KBM-7 (cell line): ENCODE measurements around the gene EPS8L1.
"Not testable (repeated sequence)": the region's sequence is repeated elsewhere in the genome, so short reads cannot be mapped to it uniquely, and the experiment has no call there.

Experiments used
- DNase-seq: peaks from one replicate; pipeline ENCODE4 v3.0.0-alpha.2; 2015
- in situ Hi-C: fragments of 300-500 bp; cut with MboI; formaldehyde crosslinking; loops from 2 replicates; pipeline ENCODE4 v1.14.3; 2020; ENCODE audit warnings: low sequenced_read_pairs, low pct_unique_long_range_greater_than_20kb, mixed read lengths

Gene EPS8L1

GRCh38 chr19:55075371-55075998, at the start of gene EPS8L1:
TSS of gene EPS8L1 (plus strand) at chr19:55075869. CDS start at chr19:55076445, 576 bp downstream.
- no peak for DNase-seq
- in situ Hi-C loops = no loop called here

- DNase-seq = not testable (repeated sequence)
Measured at GRCh38 chr19:55027140-55027471, 48.6 kb upstream of the EPS8L1 start.

GRCh38 chr19:55027472-55028337, 48.0 kb upstream of the EPS8L1 start:
- in situ Hi-C loops = no loop called here
- peak; percentile 34 for DNase-seq

More at GRCh38 chr19:55027140-55027471, 48.6 kb upstream of the EPS8L1 start:
- in situ Hi-C loops = not testable (repeated sequence)

GRCh38 chr19:55028757-55029156, 46.9 kb upstream of the EPS8L1 start:
- in situ Hi-C loops = no loop called here

GRCh38 chr19:55031178-55031577, 44.5 kb upstream of the EPS8L1 start:
- in situ Hi-C loops = no loop called here
- DNase-seq = no peak

More at GRCh38 chr19:55028757-55029156, 46.9 kb upstream of the EPS8L1 start:
- DNase-seq = peak; percentile 32

- in situ Hi-C loops = no loop called here
- no peak for DNase-seq
Measured at GRCh38 chr19:55032170-55032800, 43.4 kb upstream of the EPS8L1 start.

- in situ Hi-C loops, DNase-seq: not testable (repeated sequence)
Measured at GRCh38 chr19:55032976-55033643, 42.6 kb upstream of the EPS8L1 start.

- in situ Hi-C loops = no loop called here
- DNase-seq = no peak
Measured at GRCh38 chr19:55034751-55035150, 40.9 kb upstream of the EPS8L1 start.

GRCh38 chr19:55036058-55036457, 39.6 kb upstream of the EPS8L1 start:
- no peak for DNase-seq
- in situ Hi-C loops = no loop called here

- DNase-seq, in situ Hi-C loops: not testable (repeated sequence)
Measured at GRCh38 chr19:55037603-55038002, 38.1 kb upstream of the EPS8L1 start.

- in situ Hi-C loops, DNase-seq: not testable (repeated sequence)
Measured at GRCh38 chr19:55040654-55041053, 35.0 kb upstream of the EPS8L1 start.

GRCh38 chr19:55041244-55041626, 34.4 kb upstream of the EPS8L1 start:
- no peak for DNase-seq
- in situ Hi-C loops = no loop called here

- in situ Hi-C loops = no loop called here
- peak; percentile 95 for DNase-seq
Measured at GRCh38 chr19:55041627-55042343, 33.9 kb upstream of the EPS8L1 start.

- DNase-seq = no peak
- in situ Hi-C loops = no loop called here
Measured at GRCh38 chr19:55042344-55042678, 33.4 kb upstream of the EPS8L1 start.

- in situ Hi-C loops = no loop called here
- no peak for DNase-seq
Measured at GRCh38 chr19:55042688-55043087, 33.0 kb upstream of the EPS8L1 start.

GRCh38 chr19:55044286-55044685, 31.4 kb upstream of the EPS8L1 start:
- in situ Hi-C loops = no loop called here
- DNase-seq = no peak

GRCh38 chr19:55044771-55045716, 30.6 kb upstream of the EPS8L1 start:
- in situ Hi-C loops = no loop called here
- DNase-seq = no peak

- DNase-seq = no peak
- in situ Hi-C loops = no loop called here
Measured at GRCh38 chr19:55046975-55047622, 28.6 kb upstream of the EPS8L1 start.
